ENCODE measurements around the gene HSCB. TPM values are rescaled to one million over a fixed set of nuclear protein-coding genes. Genes with fewer than 3 reads are reported as not detected.

The HSCB gene
- total RNA-seq, 3 donors from 2014 or later (not counting 1 experiment from before 2014, with no cell fraction given) = 11.4 to 13.6 (median 12.3) TPM

DNA sequence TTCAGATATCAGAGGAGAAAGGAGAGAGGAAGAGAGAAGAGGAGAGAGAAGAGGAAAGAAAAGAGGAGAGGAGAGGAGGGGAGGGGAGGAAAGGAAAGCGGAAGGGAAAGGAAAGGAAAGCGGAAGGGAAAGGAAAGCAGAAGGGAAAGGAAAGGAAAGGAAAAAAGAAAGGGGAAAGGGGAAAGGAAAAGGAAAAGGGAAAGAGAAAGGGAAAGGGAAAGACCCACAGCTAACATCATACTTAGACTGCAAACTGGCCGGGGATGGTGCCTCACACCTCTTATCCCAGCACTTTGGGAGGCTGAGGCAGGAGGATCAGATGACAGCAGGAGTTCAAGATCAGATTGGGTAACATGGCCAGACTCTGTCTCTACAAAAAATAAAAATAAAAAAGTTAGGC lies 11.7 kb upstream of the HSCB start:
- Histone ChIP-seq H3K4me3 (ENCODE audit: low read length) (no peak overlapping the region), H3K27ac (ENCODE audit: low read length) (no peak overlapping the region), H3K9me3 (ENCODE audit: control insufficient read depth, insufficient read depth, low read length) (no peaks in the 10 kb centered on the region), H3K4me1 (ENCODE audit: control insufficient read depth, insufficient read depth, low read length) (peaks cover 7% of the 10 kb centered on the region), H3K36me3 (ENCODE audit: control insufficient read depth, insufficient read depth, low read length) (peaks cover 2% of the 10 kb centered on the region), H3K27me3 (ENCODE audit: control insufficient read depth, insufficient read depth, low read length) (no peaks in the 10 kb centered on the region)
- Mint-ChIP-seq H3K27ac (no peak overlapping the region), H3K4me3 (no peak overlapping the region), H3K9me3 (no peaks in the 10 kb centered on the region), H3K36me3 (no peaks in the 10 kb centered on the region), H3K4me1 (peaks cover 15 to 17% of the 10 kb centered on the region in 2 donors), H3K27me3 (ENCODE audit: low read depth in 2 of 2) (no peaks in the 10 kb centered on the region)
- no peak for ATAC-seq
- WGBS (ENCODE audit: insufficient coverage) = 93% methylated on average over 3 of the region's 3 CpGs
- intact Hi-C loops (cut with micrococcal nuclease) = no loop called here
- DNase-seq = no peak
- TF ChIP-seq, protein P1, sequence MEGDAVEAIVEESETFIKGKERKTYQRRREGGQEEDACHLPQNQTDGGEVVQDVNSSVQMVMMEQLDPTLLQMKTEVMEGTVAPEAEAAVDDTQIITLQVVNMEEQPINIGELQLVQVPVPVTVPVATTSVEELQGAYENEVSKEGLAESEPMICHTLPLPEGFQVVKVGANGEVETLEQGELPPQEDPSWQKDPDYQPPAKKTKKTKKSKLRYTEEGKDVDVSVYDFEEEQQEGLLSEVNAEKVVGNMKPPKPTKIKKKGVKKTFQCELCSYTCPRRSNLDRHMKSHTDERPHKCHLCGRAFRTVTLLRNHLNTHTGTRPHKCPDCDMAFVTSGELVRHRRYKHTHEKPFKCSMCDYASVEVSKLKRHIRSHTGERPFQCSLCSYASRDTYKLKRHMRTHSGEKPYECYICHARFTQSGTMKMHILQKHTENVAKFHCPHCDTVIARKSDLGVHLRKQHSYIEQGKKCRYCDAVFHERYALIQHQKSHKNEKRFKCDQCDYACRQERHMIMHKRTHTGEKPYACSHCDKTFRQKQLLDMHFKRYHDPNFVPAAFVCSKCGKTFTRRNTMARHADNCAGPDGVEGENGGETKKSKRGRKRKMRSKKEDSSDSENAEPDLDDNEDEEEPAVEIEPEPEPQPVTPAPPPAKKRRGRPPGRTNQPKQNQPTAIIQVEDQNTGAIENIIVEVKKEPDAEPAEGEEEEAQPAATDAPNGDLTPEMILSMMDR (IDR thresholded peaks at IDR 0.05) = no peak

- intact Hi-C loops (cut with micrococcal nuclease) = no loop called here
- H3K4me3 ChIP-seq (ENCODE audit: low read length) = no peak overlapping the region
- TF ChIP-seq, protein P1 (IDR thresholded peaks at IDR 0.05) = no peak
Measured at GRCh38 chr22:28734393-28734792, 7.4 kb upstream of the HSCB start.

GRCh38 chr22:28736301-28737155 lies 5.3 kb upstream of the HSCB start:
- Mint-ChIP-seq H3K4me3 (no peak overlapping the region), H3K27me3 (ENCODE audit: low read depth in 2 of 2) (no peaks in the 10 kb centered on the region), H3K36me3 (no peaks in the 10 kb centered on the region), H3K9me3 (no peaks in the 10 kb centered on the region), H3K4me1 (peaks cover 4% of the 10 kb centered on the region in 2 donors), H3K27ac (no peak overlapping the region)
- WGBS (ENCODE audit: insufficient coverage) = 89% methylated on average over 7 of the region's 7 CpGs
- peaks cover 2% of the 10 kb centered on the region for H3K36me3 ChIP-seq (ENCODE audit: control insufficient read depth, insufficient read depth, low read length)
- H3K9me3 ChIP-seq (ENCODE audit: control insufficient read depth, insufficient read depth, low read length) = no peaks in the 10 kb centered on the region
- peaks cover 5% of the 10 kb centered on the region for H3K4me1 ChIP-seq (ENCODE audit: control insufficient read depth, insufficient read depth, low read length)
- no peaks in the 10 kb centered on the region for H3K27me3 ChIP-seq (ENCODE audit: control insufficient read depth, insufficient read depth, low read length)
- no peak for DNase-seq
- H3K27ac ChIP-seq (ENCODE audit: low read length) = no peak overlapping the region
- TF ChIP-seq, protein P1 (IDR thresholded peaks at IDR 0.05) = no peak
- ATAC-seq = no peak
- no peak overlapping the region for H3K4me3 ChIP-seq (ENCODE audit: low read length)
- intact Hi-C loops (cut with micrococcal nuclease) = no loop called here

More at GRCh38 chr22:28734393-28734792, 7.4 kb upstream of the HSCB start:
- peaks cover 2% of the 10 kb centered on the region for H3K36me3 ChIP-seq (ENCODE audit: control insufficient read depth, insufficient read depth, low read length)
- no peak for DNase-seq
- Mint-ChIP-seq H3K36me3 (no peaks in the 10 kb centered on the region), H3K9me3 (no peaks in the 10 kb centered on the region), H3K27me3 (ENCODE audit: low read depth in 2 of 2) (no peaks in the 10 kb centered on the region), H3K4me1 (no peaks in the 10 kb centered on the region), H3K27ac (no peak overlapping the region), H3K4me3 (no peak overlapping the region)
- ATAC-seq = no peak
- H3K27ac ChIP-seq (ENCODE audit: low read length) = no peak overlapping the region
- no peaks in the 10 kb centered on the region for H3K27me3 ChIP-seq (ENCODE audit: control insufficient read depth, insufficient read depth, low read length)
- WGBS (ENCODE audit: insufficient coverage) = 97% methylated on average over 6 of the region's 6 CpGs
- H3K4me1 ChIP-seq (ENCODE audit: control insufficient read depth, insufficient read depth, low read length) = no peaks in the 10 kb centered on the region
- no peaks in the 10 kb centered on the region for H3K9me3 ChIP-seq (ENCODE audit: control insufficient read depth, insufficient read depth, low read length)

Data from natural killer cell (primary cell).